GM19193 (cell line): Measurements from ENCODE around the gene GHR.

Source experiments
- POLR2A ChIP-seq: IDR thresholded peaks from 4 replicates; pipeline ENCODE4 v1.6.1; 2011; ENCODE audit not compliant: insufficient read depth, insufficient read length; ENCODE audit errors: extremely low read depth

The GHR gene

GRCh38 chr5:42759456-42759855 is 336.2 kb downstream of the GHR start:
- no peak for TF ChIP-seq POLR2A

DNA sequence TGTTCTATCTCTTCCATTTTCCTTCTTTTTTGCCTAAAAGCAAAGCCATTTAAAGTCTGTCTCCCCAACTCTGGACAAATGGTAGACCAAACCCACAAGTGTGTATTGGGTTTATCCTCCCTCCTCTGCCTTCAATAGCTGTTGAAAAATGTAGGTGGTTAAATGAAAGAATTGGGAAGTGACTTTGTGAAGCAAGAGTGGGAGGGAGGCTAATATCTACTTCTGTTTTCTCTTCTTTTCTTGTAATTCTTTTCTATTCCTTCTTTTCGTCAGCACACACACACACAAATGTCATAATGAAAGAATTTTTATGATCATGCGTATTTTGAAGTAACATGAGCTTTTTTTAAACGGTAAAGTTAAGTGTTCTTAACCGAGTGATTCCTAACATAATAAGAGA is 337.2 kb downstream of the GHR start:
- no peak for TF ChIP-seq POLR2A

GRCh38 chr5:42761791-42762190 is 338.6 kb downstream of the GHR start:
- no peak for TF ChIP-seq POLR2A

- no peak for TF ChIP-seq POLR2A
Observed at GRCh38 chr5:42767491-42768105, 344.4 kb downstream of the GHR start.

GRCh38 chr5:42768106-42768504 is 344.9 kb downstream of the GHR start:
- no peak for TF ChIP-seq POLR2A

DNA sequence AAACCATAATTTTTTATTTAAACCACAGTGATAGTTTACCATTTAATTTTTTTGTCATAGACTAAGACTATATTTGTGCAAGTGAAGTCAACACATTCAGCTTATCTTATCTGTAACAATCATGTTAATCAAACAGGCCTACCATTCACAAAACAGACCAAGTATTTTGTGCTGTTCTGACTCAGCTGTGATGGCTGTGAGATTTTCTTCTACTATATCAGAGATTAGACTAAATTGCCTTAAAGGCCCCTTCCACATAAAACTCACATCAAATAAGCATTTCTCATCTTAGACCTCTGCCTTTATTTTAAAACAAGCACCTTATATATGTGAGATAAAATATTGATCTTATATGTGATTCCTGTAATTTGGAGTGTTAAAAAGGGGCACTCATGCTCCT is 346.8 kb downstream of the GHR start:
- no peak for TF ChIP-seq POLR2A
